H9 (cell line): ENCODE results near the gene DUSP1. TPM values are rescaled to one million over a fixed set of nuclear protein-coding genes. Genes with fewer than 3 reads are reported as not detected.

ENCODE experiments used
- DNase-seq: peaks from one replicate; pipeline ENCODE4 v3.0.0-alpha.2; 2017
- H2AFZ ChIP-seq: one replicate; pipeline ENCODE4 v1.6.1; 2013; ENCODE audit warnings: mild to moderate bottlenecking, low read length, control low read depth, moderate library complexity
- H2AK5ac ChIP-seq: 2 replicates; pipeline ENCODE4 v1.6.1; 2013; ENCODE audit warnings: low read length, control low read depth, mixed read lengths; ENCODE audit not compliant: insufficient read length
- H2BK120ac ChIP-seq: one replicate; pipeline ENCODE4 v1.6.1; 2013; ENCODE audit warnings: low read depth, mild to moderate bottlenecking, low read length, control low read depth, inconsistent platforms; ENCODE audit not compliant: poor library complexity, severe bottlenecking
- H2BK12ac ChIP-seq: 2 replicates; pipeline ENCODE4 v1.6.1; 2013; ENCODE audit warnings: low read length, control low read depth, mixed read lengths, low read depth; ENCODE audit not compliant: insufficient read length
- H2BK15ac ChIP-seq: 2 replicates; pipeline ENCODE4 v1.6.1; 2013; ENCODE audit warnings: low read depth, low read length, control low read depth
- H2BK20ac ChIP-seq: one replicate; pipeline ENCODE4 v1.6.1; 2013; ENCODE audit warnings: low read depth, mild to moderate bottlenecking, low read length, control low read depth, inconsistent platforms; ENCODE audit not compliant: poor library complexity, severe bottlenecking
- H2BK5ac ChIP-seq: 2 replicates; pipeline ENCODE4 v1.6.1; 2013; ENCODE audit warnings: low read length, control low read depth, mixed read lengths; ENCODE audit not compliant: insufficient read length
- H3K14ac ChIP-seq: 2 replicates; pipeline ENCODE4 v1.6.1; 2013; ENCODE audit warnings: low read length, control low read depth; ENCODE audit not compliant: insufficient read depth
- H3K18ac ChIP-seq: 2 replicates; pipeline ENCODE4 v1.6.1; 2013; ENCODE audit warnings: low read depth, mild to moderate bottlenecking, mixed read lengths, low read length, control low read depth; ENCODE audit not compliant: insufficient read length
- H3K23ac ChIP-seq: 2 replicates; pipeline ENCODE4 v1.6.1; 2013; ENCODE audit warnings: low read length, control low read depth, mixed read lengths, low read depth; ENCODE audit not compliant: insufficient read length
- H3K23me2 ChIP-seq: 2 replicates; pipeline ENCODE4 v1.6.1; 2013; ENCODE audit warnings: low read depth, mild to moderate bottlenecking, mixed read lengths, low read length, control low read depth; ENCODE audit not compliant: insufficient read length, poor library complexity, severe bottlenecking
- H3K27ac ChIP-seq: 2 replicates; pipeline ENCODE4 v1.5.1; 2013; ENCODE audit warnings: low read length, control low read depth, mixed read lengths, low read depth; ENCODE audit not compliant: insufficient read length
- H3K27me3 ChIP-seq: 2 replicates; pipeline ENCODE4 v1.6.1; 2013; ENCODE audit warnings: low read length, control low read depth, inconsistent platforms; ENCODE audit not compliant: insufficient read depth
- H3K4ac ChIP-seq: 2 replicates; pipeline ENCODE4 v1.6.1; 2013; ENCODE audit warnings: low read depth, mild to moderate bottlenecking, control low read depth, inconsistent platforms, low read length, moderate library complexity
- H3K4me1 ChIP-seq: 2 replicates; pipeline ENCODE4 v1.6.1; 2013; ENCODE audit warnings: low read length, control low read depth, inconsistent platforms; ENCODE audit not compliant: insufficient read depth
- H3K4me2 ChIP-seq: 2 replicates; pipeline ENCODE4 v1.6.1; 2013; ENCODE audit warnings: low read length, control low read depth, mixed read lengths; ENCODE audit not compliant: insufficient read length, insufficient read depth
- H3K56ac ChIP-seq: 2 replicates; pipeline ENCODE4 v1.6.1; 2013; ENCODE audit warnings: low read depth, mild to moderate bottlenecking, mixed read lengths, low read length, control low read depth; ENCODE audit not compliant: insufficient read length
- H3K79me1 ChIP-seq: 2 replicates; pipeline ENCODE4 v1.6.1; 2013; ENCODE audit warnings: low read depth, mild to moderate bottlenecking, moderate library complexity, low read length, control low read depth, inconsistent platforms; ENCODE audit not compliant: insufficient read depth, poor library complexity, severe bottlenecking
- H3K79me2 ChIP-seq: 2 replicates; pipeline ENCODE4 v1.6.1; 2013; ENCODE audit warnings: low read length, control low read depth, inconsistent platforms; ENCODE audit not compliant: insufficient read depth
- H3K9ac ChIP-seq: 2 replicates; pipeline ENCODE4 v1.6.1; 2013; ENCODE audit warnings: low read length, control low read depth, mixed read lengths; ENCODE audit not compliant: insufficient read length; ENCODE audit errors: extremely low read depth
- H3K9me3 ChIP-seq: one replicate; pipeline ENCODE4 v1.6.1; 2013; ENCODE audit warnings: low read depth, low read length, inconsistent platforms; ENCODE audit not compliant: control insufficient read depth
- H3T11ph ChIP-seq: one replicate; pipeline ENCODE4 v1.6.1; 2013; ENCODE audit warnings: mild to moderate bottlenecking, low read length, control low read depth, inconsistent platforms
- H4K20me1 ChIP-seq: one replicate; pipeline ENCODE4 v1.6.1; 2013; ENCODE audit not compliant: control insufficient read depth, insufficient read length, insufficient read depth
- H4K5ac ChIP-seq: 2 replicates; pipeline ENCODE4 v1.6.1; 2013; ENCODE audit warnings: low read depth, mild to moderate bottlenecking, mixed read lengths, low read length, control low read depth; ENCODE audit not compliant: insufficient read length
- H4K8ac ChIP-seq: replicated peaks from 2 replicates; pipeline ENCODE4 v1.6.1; 2013; ENCODE audit warnings: low read length, control low read depth, mixed read lengths, low read depth; ENCODE audit not compliant: insufficient read length
- H4K91ac ChIP-seq: 2 replicates; pipeline ENCODE4 v1.6.1; 2013; ENCODE audit warnings: low read depth, mild to moderate bottlenecking, moderate library complexity, mixed read lengths, low read length, control low read depth; ENCODE audit not compliant: insufficient read length
- H3K27ac Mint-ChIP-seq, 3 experiments: 2 replicates in 2 of 3; 3 replicates in 1 of 3; pipeline ENCODE4 v1.8.0; 2020 to 2021; ENCODE audit warnings: mixed read lengths in 3 of 3, mild to moderate bottlenecking in 1 of 3, moderate library complexity in 1 of 3
- H3K27me3 Mint-ChIP-seq: 2 replicates; pipeline ENCODE4 v1.8.0; 2021; ENCODE audit warnings: low read depth, mild to moderate bottlenecking, moderate library complexity, mixed read lengths
- H3K36me3 Mint-ChIP-seq, 3 experiments: 2 replicates in 2 of 3; 3 replicates in 1 of 3; pipeline ENCODE4 v1.8.0; 2020 to 2021; ENCODE audit warnings: low read depth in 3 of 3, mixed read lengths in 3 of 3; ENCODE audit not compliant: insufficient read depth in 1 of 3
- H3K4me1 Mint-ChIP-seq, 2 experiments: 2 replicates each; pipeline ENCODE4 v1.8.0; 2020; ENCODE audit warnings: mixed read lengths in 2 of 2
- H3K4me3 Mint-ChIP-seq, 2 experiments: 2 replicates in 1 of 2; 3 replicates in 1 of 2; pipeline ENCODE4 v1.8.0; 2020 to 2021; ENCODE audit warnings: mild to moderate bottlenecking in 2 of 2, mixed read lengths in 2 of 2, moderate library complexity in 1 of 2
- H3K9me3 Mint-ChIP-seq, 2 experiments: 2 replicates in 1 of 2; 3 replicates in 1 of 2; pipeline ENCODE4 v1.8.0; 2020; ENCODE audit warnings: mild to moderate bottlenecking in 2 of 2, mixed read lengths in 2 of 2, moderate library complexity in 1 of 2
- CTCF ChIP-seq: fragments of 200-600 bp; sonication (generic); conservative IDR thresholded peaks from 3 replicates; pipeline ENCODE4 v1.8.0; 2021; ENCODE audit warnings: antibody characterized with exemption, mild to moderate bottlenecking
- WGBS: extraction: QIAGEN DNeasy Blood & Tissue Kit; methylation state at CpG from one replicate; pipeline ENCODE4 v1.1.7; 2013; ENCODE audit warnings: missing lambda C conversion rate, low lambda C conversion rate, mixed read lengths; ENCODE audit not compliant: insufficient read length; ENCODE audit errors: extremely low coverage; 5-methylcytosine and 5-hydroxymethylcytosine counted together
- total RNA-seq: library from RNA; stranded (reverse); gene quantifications from 2 replicates; pipeline ENCODE4 v1.2.1, GENCODE V29; 2021

Gene DUSP1
- total RNA-seq, 1 experiment from 2014 or later, result 10.9 TPM

GRCh38 chr5:172756764-172757393 lies 14.1 kb downstream of the DUSP1 start:
- Histone ChIP-seq H3K79me2 (no peaks in the 10 kb centered on the region), H3K79me1 (no peaks in the 10 kb centered on the region), H2AK5ac (no peak overlapping the region), H2BK12ac (no peak overlapping the region), H3T11ph (no peak overlapping the region), H3K14ac (no peak overlapping the region), H3K4ac (no peak overlapping the region), H4K91ac (no peak overlapping the region), H4K8ac (no peak overlapping the region), H3K4me2 (no peak overlapping the region), H4K5ac (no peak overlapping the region), H2BK5ac (no peak overlapping the region), H2BK120ac (no peak overlapping the region), H3K9ac (no peak overlapping the region), H2BK15ac (no peak overlapping the region), H3K23me2 (no peaks in the 10 kb centered on the region), H4K20me1 (no peaks in the 10 kb centered on the region), H3K27me3 (no peaks in the 10 kb centered on the region; the same call in 1 of the 2 replicates), H3K23ac (no peak overlapping the region), H3K4me1 (peaks cover 2% of the 10 kb centered on the region; the same call in 1 of the 2 replicates), H3K9me3 (no peaks in the 10 kb centered on the region), H2BK20ac (no peak overlapping the region), H3K56ac (no peak overlapping the region), H3K18ac (no peak overlapping the region), H2AFZ (no peak overlapping the region), H3K27ac (no peak overlapping the region)
- no peak for DNase-seq
- peaks cover 13 to 14% of the 10 kb centered on the region in 2 experiments for H3K4me1 Mint-ChIP-seq
- no CpG with 5 or more reads among the region's 10 CpGs for WGBS
- H3K27me3 Mint-ChIP-seq, result peaks cover 57% of the 10 kb centered on the region
- H3K27ac Mint-ChIP-seq, result no peak overlapping the region
- no peak for TF ChIP-seq CTCF
- H3K9me3 Mint-ChIP-seq, result peaks cover 4 to 6% of the 10 kb centered on the region in 2 experiments; a peak in 3 of 5 replicates
- H3K4me3 Mint-ChIP-seq, result no peak overlapping the region
- peaks cover 0 to 4% (median 0%) of the 10 kb centered on the region in 3 experiments; a peak in 2 of 7 replicates for H3K36me3 Mint-ChIP-seq
